HepG2 (cell line): ENCODE results near the gene PTPRF. TPM values are rescaled to one million over a fixed set of nuclear protein-coding genes. Genes with fewer than 3 reads are reported as not detected.

ENCODE experiments used
- ATAC-seq: fragments of 200-7000 bp; cut with Tn5 transposase; 3 replicates; pipeline ENCODE4 v1.9.1; 2020; ENCODE audit warnings: mild to moderate bottlenecking, moderate library complexity
- BruUV-seq: library from RNA; stranded (reverse); fragments of 400-500 nt; replicated peaks from 2 replicates; lab custom pipeline; 2021; lab: Mats Ljungman, UMichigan
- CTCF ChIA-PET: fragments of 300-600 bp; formaldehyde crosslinking; extraction: SDS; loops from one replicate; lab custom pipeline; 2021; ENCODE audit warnings: low total read pairs, inconsistent platforms, low intra/inter-chr PET ratio; lab: Yijun Ruan, JAX
- POLR2A ChIA-PET: fragments of 350-600 bp; sonication (Branson Sonifier 250); formaldehyde crosslinking; loops from one replicate; lab custom pipeline; 2020; ENCODE audit warnings: antibody characterized with exemption, inconsistent platforms; lab: Yijun Ruan, JAX
- DNase-seq: peaks from one replicate; pipeline ENCODE4 v3.0.0-alpha.2; 2015; ENCODE audit warnings: low spot score
- FAIRE-seq: peaks from 3 replicates; lab custom pipeline; 2011; peaks lifted over from hg19 to GRCh38; lab: Jason Lieb, UNC
- H2AFZ ChIP-seq: one replicate; pipeline ENCODE4 v1.6.1; 2011; ENCODE audit warnings: low read length, inconsistent platforms
- H3K27ac ChIP-seq: fragments of 300-600 bp; 3 replicates; pipeline ENCODE4 v1.8.0; 2011; ENCODE audit warnings: mixed run types, mild to moderate bottlenecking, mixed read lengths, low read length, inconsistent platforms; ENCODE audit not compliant: insufficient read depth; ENCODE audit errors: extremely low read length
- H3K27me3 ChIP-seq, 2 experiments: fragments of 200-600 bp in 1 of 2; 2 replicates in 1 of 2; 3 replicates in 1 of 2; pipeline versions ENCODE4 v1.6.0 to v1.8.0; 2011; ENCODE audit warnings: low read length in 2 of 2, mild to moderate bottlenecking in 2 of 2, moderate library complexity in 2 of 2, inconsistent platforms in 1 of 2; ENCODE audit not compliant: insufficient read depth in 2 of 2, control insufficient read depth in 1 of 2
- H3K36me3 ChIP-seq, 2 experiments: fragments of 200-600 bp in 1 of 2; replicated peaks in 1 of 2; 2 replicates in 1 of 2; 3 replicates in 1 of 2; pipeline versions ENCODE4 v1.5.1 to v1.8.0; 2011; ENCODE audit warnings: low read length in 2 of 2, inconsistent platforms in 1 of 2; ENCODE audit not compliant: insufficient read depth in 2 of 2, control insufficient read depth in 1 of 2
- H3K4me1 ChIP-seq: 2 replicates; pipeline ENCODE4 v1.5.1; 2012; ENCODE audit warnings: low read length, inconsistent platforms; ENCODE audit not compliant: insufficient read depth
- H3K4me2 ChIP-seq: 2 replicates; pipeline ENCODE4 v1.6.0; 2011; ENCODE audit warnings: low read depth, low read length, inconsistent platforms
- H3K4me3 ChIP-seq, 3 experiments: fragments of 200-600 bp in 1 of 3; sonication (generic), shearing (Covaris generic) in 1 of 3; replicated peaks in 1 of 3; 2 replicates each; pipeline ENCODE4 v1.5.1; 2011 to 2016; ENCODE audit warnings: low read length in 3 of 3, inconsistent platforms in 2 of 3, low read depth in 2 of 3, mild to moderate bottlenecking in 2 of 3, control low read depth in 1 of 3, mixed read lengths in 1 of 3; ENCODE audit not compliant: insufficient read depth in 1 of 3
- H3K79me2 ChIP-seq: one replicate; pipeline ENCODE4 v1.6.1; 2011; ENCODE audit warnings: low read length, inconsistent platforms; ENCODE audit not compliant: insufficient read depth
- H3K9ac ChIP-seq: 2 replicates; pipeline ENCODE4 v1.6.0; 2011; ENCODE audit warnings: mild to moderate bottlenecking, low read depth, low read length, inconsistent platforms; ENCODE audit not compliant: insufficient read depth
- H3K9me3 ChIP-seq: 2 replicates; pipeline ENCODE4 v1.5.1; 2012; ENCODE audit warnings: mild to moderate bottlenecking, low read length
- H4K20me1 ChIP-seq: 2 replicates; pipeline ENCODE4 v1.6.0; 2011; ENCODE audit warnings: inconsistent platforms, mild to moderate bottlenecking, low read length, moderate library complexity; ENCODE audit not compliant: insufficient read depth
- RBM22 ChIP-seq: fragments of 200-400 bp; formaldehyde crosslinking; optimal IDR thresholded peaks from 2 replicates; pipeline ENCODE3; 2017; ENCODE audit warnings: mild to moderate bottlenecking, low read length, moderate library complexity
- ZMYM3 ChIP-seq: sonication (generic); formaldehyde crosslinking; IDR thresholded peaks from 2 replicates; pipeline ENCODE4 v1.5.1; 2020; ENCODE audit warnings: mild to moderate bottlenecking, missing genetic modification reagents
- ZNF296 ChIP-seq: sonication (generic); formaldehyde crosslinking; conservative IDR thresholded peaks from 2 replicates; pipeline ENCODE4 v1.5.0; 2020; ENCODE audit warnings: mild to moderate bottlenecking, missing genetic modification reagents
- WGBS: methylation state at CpG from one replicate; pipeline ENCODE4 v1.1.6; 2017; ENCODE audit warnings: low lambda C conversion rate; 5-methylcytosine and 5-hydroxymethylcytosine counted together
- in situ Hi-C: cut with HindIII; loops from 2 replicates; pipeline ENCODE4 v1.10.0; 2017; ENCODE audit warnings: low pct_unique_long_range_greater_than_20kb; ENCODE audit not compliant: extremely low pct_ligation_motif_present
- intact Hi-C: fragments of 100-400 bp; cut with micrococcal nuclease; formaldehyde crosslinking; loops from one replicate; pipeline ENCODE4 v1.10.0; 2022; ENCODE audit not compliant: unreplicated experiment
- polyA plus RNA-seq, 8 experiments: library from polyadenylated mRNA; depleted of rRNA in 3 of 8; stranded (reverse) in 7 of 8; unstranded in 1 of 8; fragments of >200 nt; fragmentation: Illumina TruSeq in 4 of 8; extraction: Trizol in 4 of 8; gene quantifications; 2 replicates each; pipeline versions ENCODE4 v1.2.1 to v1.2.3, GENCODE V29; 2011 to 2016; ENCODE audit warnings: low read depth in 4 of 8, missing spikeins in 1 of 8, mixed read lengths in 1 of 8; ENCODE audit not compliant: insufficient read depth in 1 of 8
- total RNA-seq, 5 experiments: library from RNA; depleted of rRNA; stranded (reverse); fragments of >200 nt; fragmentation: Illumina TruSeq; extraction: Trizol; gene quantifications; 2 replicates each; pipeline ENCODE4 v1.2.3, GENCODE V29; 2016; ENCODE audit warnings: low read depth in 1 of 5

PTPRF gene
- total and polyA plus RNA-seq, 2 of the 13 experiments (the other 11 are each of a cell fraction or from before 2014, with no cell fraction given), result 55.9 to 167 TPM

- TF ChIP-seq ZMYM3, result no peak
Measured at GRCh38 chr1:43671626-43672330, 141.1 kb downstream of the PTPRF start (continued).

- Histone ChIP-seq H2AFZ (no peak overlapping the region), H3K9me3 (no peaks in the 10 kb centered on the region), H3K36me3 (peaks cover 30 to 50% of the 10 kb centered on the region in 2 experiments), H3K27me3 (no peaks in the 10 kb centered on the region), H3K4me1 (no peaks in the 10 kb centered on the region), H3K79me2 (no peaks in the 10 kb centered on the region), H3K27ac (no peak overlapping the region), H3K4me2 (no peak overlapping the region), H3K4me3 (no peak overlapping the region), H3K9ac (no peak overlapping the region), H4K20me1 (no peaks in the 10 kb centered on the region)
- POLR2A ChIA-PET, result interaction anchor here (1.9 kb wide), 1 partner anchor 23 kb away, joined by 6 read pairs; the partner anchor contains the start of gene KDM4A
- ATAC-seq (no peak), FAIRE-seq (no peak), DNase-seq (no peak)
- 97% methylated on average over 7 of the region's 7 CpGs for WGBS
- in situ Hi-C loops, result no loop called here
- peak; percentile 17 for TF ChIP-seq RBM22
- no peak for TF ChIP-seq ZNF296 (CRISPR knock-in tag)
- intact Hi-C loops, result no loop called here
- BruUV-seq, result no TSS peak
- CTCF ChIA-PET, result no interaction called here
Measured at GRCh38 chr1:43673261-43673660, 142.6 kb downstream of the PTPRF start.

Other genes with a start within 250 kb of the PTPRF start
- 0.49 and 0.52 TPM in 2 replicates for gene C1orf210, start 245.3 kb upstream of the PTPRF start, total RNA-seq (2016; rRNA removed; fragmentation: Illumina TruSeq; extraction: Trizol)
- gene C1orf210, start 245.3 kb upstream of the PTPRF start, polyA plus RNA-seq (2011; rRNA removed), result 5.1 and 7.1 TPM in 2 replicates
- gene TIE1, start 229.9 kb upstream of the PTPRF start, total RNA-seq (2016; rRNA removed; fragmentation: Illumina TruSeq; extraction: Trizol), result 0.20 and 0.84 TPM in 2 replicates
- 0.58 and 2.5 TPM in 2 replicates for gene TIE1, start 229.9 kb upstream of the PTPRF start, polyA plus RNA-seq (2011; rRNA removed)
- gene MPL, start 193.1 kb upstream of the PTPRF start, total RNA-seq (2016; rRNA removed; fragmentation: Illumina TruSeq; extraction: Trizol), result not detected in 2 replicates
- gene MPL, start 193.1 kb upstream of the PTPRF start, polyA plus RNA-seq (2011; rRNA removed), result not detected in 2 replicates
- 90.0 and 97.8 TPM in 2 replicates for gene CDC20, start 171.9 kb upstream of the PTPRF start, total RNA-seq (2016; rRNA removed; fragmentation: Illumina TruSeq; extraction: Trizol)
- gene CDC20, start 171.9 kb upstream of the PTPRF start, polyA plus RNA-seq (2011; rRNA removed), result 39.5 and 57.9 TPM in 2 replicates
- gene ELOVL1, start 162.9 kb upstream of the PTPRF start, total RNA-seq (2016; rRNA removed; fragmentation: Illumina TruSeq; extraction: Trizol), result 29.7 and 55.2 TPM in 2 replicates
- 77.4 and 95.9 TPM in 2 replicates for gene ELOVL1, start 162.9 kb upstream of the PTPRF start, polyA plus RNA-seq (2011; rRNA removed)
- 77.4 and 112 TPM in 2 replicates for gene MED8, start 141.1 kb upstream of the PTPRF start, total RNA-seq (2016; rRNA removed; fragmentation: Illumina TruSeq; extraction: Trizol)
- 13.0 and 16.9 TPM in 2 replicates for gene MED8, start 141.1 kb upstream of the PTPRF start, polyA plus RNA-seq (2011; rRNA removed)
- gene SZT2, start 141.0 kb upstream of the PTPRF start, total RNA-seq (2016; rRNA removed; fragmentation: Illumina TruSeq; extraction: Trizol), result 5.6 and 8.0 TPM in 2 replicates
- gene SZT2, start 141.0 kb upstream of the PTPRF start, polyA plus RNA-seq (2011; rRNA removed), result 8.8 and 9.8 TPM in 2 replicates
- gene HYI, start 77.0 kb upstream of the PTPRF start, total RNA-seq (2016; rRNA removed; fragmentation: Illumina TruSeq; extraction: Trizol), result not detected in 2 replicates
- not detected in 2 replicates for gene HYI, start 77.0 kb upstream of the PTPRF start, polyA plus RNA-seq (2011; rRNA removed)
- 20.9 and 27.4 TPM in 2 replicates for gene KDM4A, start 119.3 kb downstream of the PTPRF start, total RNA-seq (2016; rRNA removed; fragmentation: Illumina TruSeq; extraction: Trizol)
- gene KDM4A, start 119.3 kb downstream of the PTPRF start, polyA plus RNA-seq (2011; rRNA removed), result 8.7 and 9.7 TPM in 2 replicates
- 3.4 and 5.1 TPM in 2 replicates for gene ST3GAL3, start 176.7 kb downstream of the PTPRF start, total RNA-seq (2016; rRNA removed; fragmentation: Illumina TruSeq; extraction: Trizol)
- gene ST3GAL3, start 176.7 kb downstream of the PTPRF start, polyA plus RNA-seq (2011; rRNA removed), result 7.1 and 8.1 TPM in 2 replicates